Esophagus muscularis mucosa (tissue), 3 donors: Measurements from ENCODE around the gene CA12.

ENCODE experiments used
- EP300 ChIP-seq: sonication (generic); formaldehyde crosslinking; IDR thresholded peaks from one replicate; pipeline ENCODE4 v1.6.1; 2017; ENCODE audit warnings: antibody characterized with exemption
- TF ChIP-seq, protein P1 (sequence below), 3 experiments: fragments of 200-600 bp in 2 of 3; fragments of 450-650 bp in 1 of 3; sonication (generic) in 2 of 3; IDR thresholded peaks; one replicate each; pipeline ENCODE4 v1.5.1; 2017 to 2019; ENCODE audit warnings: antibody characterized with exemption in 3 of 3, mild to moderate bottlenecking in 2 of 3, moderate library complexity in 1 of 3

DNA sequence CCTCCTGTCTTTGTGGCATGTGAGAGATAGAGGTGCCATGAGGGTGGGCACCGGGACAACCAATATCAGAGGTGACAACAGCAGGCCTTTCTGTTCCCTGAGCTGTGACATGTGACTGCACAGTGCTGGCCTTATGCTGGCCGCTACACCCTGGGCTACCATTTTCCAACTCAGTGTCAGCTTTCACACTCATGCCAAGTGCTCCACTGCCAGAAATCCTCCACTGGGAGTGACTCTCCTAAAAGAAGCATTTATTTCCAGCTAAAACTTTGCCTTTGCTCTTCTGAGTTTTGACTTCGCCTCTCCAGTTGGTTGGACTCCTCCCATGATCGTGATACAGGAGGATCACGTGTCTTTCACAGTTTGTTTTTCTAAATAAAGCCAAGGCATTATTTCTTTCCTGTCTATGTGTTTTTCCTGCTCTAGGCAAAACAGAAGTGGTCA is 31.4 kb downstream of the CA12 start:
- TF ChIP-seq, protein P1, sequence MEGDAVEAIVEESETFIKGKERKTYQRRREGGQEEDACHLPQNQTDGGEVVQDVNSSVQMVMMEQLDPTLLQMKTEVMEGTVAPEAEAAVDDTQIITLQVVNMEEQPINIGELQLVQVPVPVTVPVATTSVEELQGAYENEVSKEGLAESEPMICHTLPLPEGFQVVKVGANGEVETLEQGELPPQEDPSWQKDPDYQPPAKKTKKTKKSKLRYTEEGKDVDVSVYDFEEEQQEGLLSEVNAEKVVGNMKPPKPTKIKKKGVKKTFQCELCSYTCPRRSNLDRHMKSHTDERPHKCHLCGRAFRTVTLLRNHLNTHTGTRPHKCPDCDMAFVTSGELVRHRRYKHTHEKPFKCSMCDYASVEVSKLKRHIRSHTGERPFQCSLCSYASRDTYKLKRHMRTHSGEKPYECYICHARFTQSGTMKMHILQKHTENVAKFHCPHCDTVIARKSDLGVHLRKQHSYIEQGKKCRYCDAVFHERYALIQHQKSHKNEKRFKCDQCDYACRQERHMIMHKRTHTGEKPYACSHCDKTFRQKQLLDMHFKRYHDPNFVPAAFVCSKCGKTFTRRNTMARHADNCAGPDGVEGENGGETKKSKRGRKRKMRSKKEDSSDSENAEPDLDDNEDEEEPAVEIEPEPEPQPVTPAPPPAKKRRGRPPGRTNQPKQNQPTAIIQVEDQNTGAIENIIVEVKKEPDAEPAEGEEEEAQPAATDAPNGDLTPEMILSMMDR (IDR thresholded peaks at IDR 0.05): no peak
- TF ChIP-seq EP300: no peak
